ENCODE results near the gene YKT6.

The YKT6 gene

GRCh38 chr7:44219371-44220045 lies 18.7 kb downstream of the YKT6 start:
- no peak for DNase-seq

GRCh38 chr7:44220046-44220357 lies 19.2 kb downstream of the YKT6 start:
- no peak for DNase-seq

GRCh38 chr7:44220358-44221112 lies 19.8 kb downstream of the YKT6 start:
- no peak for DNase-seq

- DNase-seq = no peak
Measured at GRCh38 chr7:44221231-44221791, 20.5 kb downstream of the YKT6 start.

GRCh38 chr7:44222074-44222473 lies 21.3 kb downstream of the YKT6 start:
- no peak for DNase-seq

GRCh38 chr7:44222776-44223261 lies 22.0 kb downstream of the YKT6 start:
- no peak for DNase-seq

GRCh38 chr7:44223362-44224079 lies 22.7 kb downstream of the YKT6 start:
- no peak for DNase-seq

- no peak for DNase-seq
Measured at GRCh38 chr7:44224080-44224973, 23.5 kb downstream of the YKT6 start.

- no peak for DNase-seq
Measured at GRCh38 chr7:44224974-44225565, 24.3 kb downstream of the YKT6 start.

GRCh38 chr7:44225566-44226395 lies 25.0 kb downstream of the YKT6 start:
- no peak for DNase-seq

- DNase-seq = no peak
Measured at GRCh38 chr7:44226396-44226753, 25.6 kb downstream of the YKT6 start.

- DNase-seq = no peak
Measured at GRCh38 chr7:44227911-44228310, 27.1 kb downstream of the YKT6 start.

- no peak for DNase-seq
Measured at GRCh38 chr7:44228571-44229350, 28.0 kb downstream of the YKT6 start.

- DNase-seq = no peak
Measured at GRCh38 chr7:44229546-44230105, 28.8 kb downstream of the YKT6 start.

- no peak for DNase-seq
Measured at GRCh38 chr7:44230286-44230685, 29.5 kb downstream of the YKT6 start.

GRCh38 chr7:44231088-44231487 lies 30.3 kb downstream of the YKT6 start:
- no peak for DNase-seq

GRCh38 chr7:44232396-44232795 lies 31.6 kb downstream of the YKT6 start:
- DNase-seq = no peak

- no peak for DNase-seq
Measured at GRCh38 chr7:44232901-44233715, 32.3 kb downstream of the YKT6 start.

- no peak for DNase-seq
Measured at GRCh38 chr7:44235066-44235465, 34.3 kb downstream of the YKT6 start.

All from activated CD4-positive, alpha-beta T cell treated with anti-CD3 and anti-CD28 coated beads, Interleukin-2, amount 50 U/mL, for 48 hours (primary cell).